WTC11 (cell line): ENCODE measurements around the gene MMP24. TPM values are rescaled to one million over a fixed set of nuclear protein-coding genes. Genes with fewer than 3 reads are reported as not detected.

Source experiments
- AR ChIP-seq: fragments of 250-450 bp; sonication (Bioruptor Pico); IDR thresholded peaks from 2 replicates; pipeline ENCODE4 v1.9.0; 2021; ENCODE audit warnings: mild to moderate bottlenecking
- ATF2 ChIP-seq: sonication (generic); formaldehyde crosslinking; IDR thresholded peaks from 2 replicates; pipeline ENCODE4 v1.8.1; 2022; ENCODE audit warnings: low read depth, missing genetic modification reagents, borderline replicate concordance
- CREM ChIP-seq: sonication (generic); formaldehyde crosslinking; IDR thresholded peaks from 2 replicates; pipeline ENCODE4 v1.8.1; 2022; ENCODE audit warnings: mild to moderate bottlenecking, missing genetic modification reagents, moderate library complexity
- CTCF ChIP-seq: fragments of 200-600 bp; IDR thresholded peaks from 2 replicates; pipeline ENCODE4 v1.8.0; 2022; ENCODE audit warnings: antibody characterized with exemption
- E2F5 ChIP-seq: sonication (generic); formaldehyde crosslinking; IDR thresholded peaks from 2 replicates; pipeline ENCODE4 v1.8.1; 2022; ENCODE audit warnings: mild to moderate bottlenecking, moderate library complexity, missing genetic modification reagents
- ETV6 ChIP-seq: sonication (generic); formaldehyde crosslinking; IDR thresholded peaks from 2 replicates; pipeline ENCODE4 v1.8.1; 2022; ENCODE audit warnings: mild to moderate bottlenecking, missing genetic modification reagents
- GRHL2 ChIP-seq: fragments of 250-450 bp; sonication (Bioruptor Pico); IDR thresholded peaks from 2 replicates; pipeline ENCODE4 v1.8.0; 2022; ENCODE audit warnings: mild to moderate bottlenecking, moderate library complexity; ENCODE audit not compliant: insufficient replicate concordance, severe bottlenecking
- KAT7 ChIP-seq: sonication (generic); formaldehyde crosslinking; IDR thresholded peaks from 2 replicates; pipeline ENCODE4 v1.8.1; 2023; ENCODE audit warnings: missing genetic modification reagents, mild to moderate bottlenecking, borderline replicate concordance
- NFATC4 ChIP-seq: fragments of 250-450 bp; sonication (Bioruptor Pico); IDR thresholded peaks from 2 replicates; pipeline ENCODE4 v1.9.0; 2021; ENCODE audit warnings: mild to moderate bottlenecking
- NFE2L1 ChIP-seq: sonication (generic); formaldehyde crosslinking; IDR thresholded peaks from 2 replicates; pipeline ENCODE4 v1.8.1; 2023; ENCODE audit warnings: missing genetic modification reagents
- SMAD3 ChIP-seq: sonication (generic); formaldehyde crosslinking; IDR thresholded peaks from 2 replicates; pipeline ENCODE4 v1.8.0; 2022; ENCODE audit warnings: missing genetic modification reagents, mild to moderate bottlenecking, borderline replicate concordance
- SOX15 ChIP-seq: fragments of 250-450 bp; sonication (Bioruptor Pico); IDR thresholded peaks from 2 replicates; pipeline ENCODE4 v1.9.0; 2021; ENCODE audit warnings: mild to moderate bottlenecking
- TEAD1 ChIP-seq: sonication (generic); formaldehyde crosslinking; IDR thresholded peaks from 2 replicates; pipeline ENCODE4 v1.8.0; 2022; ENCODE audit warnings: mild to moderate bottlenecking, missing genetic modification reagents
- USF2 ChIP-seq: sonication (generic); formaldehyde crosslinking; IDR thresholded peaks from 2 replicates; pipeline ENCODE4 v1.8.1; 2023; ENCODE audit warnings: mild to moderate bottlenecking, missing genetic modification reagents, moderate library complexity
- ZNF232 ChIP-seq: sonication (generic); formaldehyde crosslinking; IDR thresholded peaks from 2 replicates; pipeline ENCODE4 v1.8.0; 2022; ENCODE audit warnings: mild to moderate bottlenecking, missing genetic modification reagents
- ZNF317 ChIP-seq: sonication (generic); formaldehyde crosslinking; IDR thresholded peaks from 2 replicates; pipeline ENCODE4 v1.8.1; 2023; ENCODE audit warnings: low read depth, mild to moderate bottlenecking, moderate library complexity, missing genetic modification reagents, borderline replicate concordance
- ZNF396 ChIP-seq: fragments of 250-450 bp; sonication (Bioruptor Pico); IDR thresholded peaks from 2 replicates; pipeline ENCODE4 v1.8.0; 2021; ENCODE audit warnings: mild to moderate bottlenecking, moderate library complexity, borderline replicate concordance
- total RNA-seq: library from RNA; stranded (reverse); gene quantifications from 3 replicates; pipeline ENCODE4 v1.2.3, GENCODE V29; 2021
- TF ChIP-seq, protein P1 (sequence below): sonication (generic); formaldehyde crosslinking; IDR thresholded peaks from 2 replicates; pipeline ENCODE4 v1.8.0; 2023; ENCODE audit warnings: mild to moderate bottlenecking, missing genetic modification reagents
- TF ChIP-seq, protein P2 (sequence below): sonication (generic); formaldehyde crosslinking; IDR thresholded peaks from 2 replicates; pipeline ENCODE4 v1.8.1; 2022; ENCODE audit warnings: low read depth, mild to moderate bottlenecking, moderate library complexity, missing genetic modification reagents, borderline replicate concordance
- TF ChIP-seq, protein P3 (sequence below): sonication (generic); formaldehyde crosslinking; conservative IDR thresholded peaks from 2 replicates; pipeline ENCODE4 v1.8.1; 2022; ENCODE audit warnings: mild to moderate bottlenecking, missing genetic modification reagents
- TF ChIP-seq, protein P4 (sequence below): sonication (generic); formaldehyde crosslinking; IDR thresholded peaks from 2 replicates; pipeline ENCODE4 v1.8.1; 2023; ENCODE audit warnings: mild to moderate bottlenecking, missing genetic modification reagents, moderate library complexity
- TF ChIP-seq, protein P5 (sequence below): sonication (generic); formaldehyde crosslinking; IDR thresholded peaks from 2 replicates; pipeline ENCODE4 v1.8.1; 2023; ENCODE audit warnings: mild to moderate bottlenecking, missing genetic modification reagents

MMP24 gene
- total RNA-seq, 1 experiment from 2014 or later: 16.8 TPM

DNA sequence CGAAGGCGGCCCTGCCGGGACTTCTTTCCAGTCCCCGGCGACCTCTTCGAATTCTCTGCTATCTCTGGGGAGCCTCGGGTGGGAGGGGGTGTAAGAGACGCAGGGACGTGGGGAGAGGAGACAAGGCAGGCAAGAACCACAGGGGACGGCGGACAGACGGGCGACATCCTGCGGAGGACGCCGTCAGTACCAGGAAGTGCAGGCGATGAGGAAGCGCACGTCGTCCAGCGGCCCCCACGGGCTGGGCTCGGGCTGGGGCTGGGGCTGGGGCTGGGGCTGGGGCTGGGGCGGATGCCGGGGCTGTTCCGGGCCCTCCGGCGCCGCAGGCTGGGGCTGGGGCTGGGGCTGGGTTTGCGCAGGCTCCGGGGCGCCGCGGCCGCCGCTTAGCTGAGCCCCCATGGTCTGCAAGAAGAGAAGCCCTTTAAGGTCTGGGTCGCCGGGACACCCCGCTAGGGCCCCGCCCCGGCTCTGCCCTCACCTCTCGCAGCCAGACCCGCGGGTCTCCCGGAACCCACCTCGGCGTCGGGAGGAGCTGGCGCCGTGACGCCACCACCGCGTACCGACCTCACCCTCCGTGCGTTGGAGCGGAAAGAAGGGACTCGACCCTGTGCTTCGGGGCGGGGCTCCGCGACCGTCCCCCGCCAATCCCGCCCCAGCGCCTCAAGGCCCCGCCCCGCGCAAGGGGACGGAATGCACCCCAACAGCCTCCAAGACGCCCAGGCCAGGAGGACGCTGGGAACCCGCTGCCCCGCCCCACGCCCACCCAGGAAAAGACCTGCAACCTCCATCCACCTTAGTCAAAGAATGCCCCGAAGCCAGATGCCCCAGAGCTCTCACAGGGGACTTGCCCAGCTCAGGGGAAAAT is 51.3 kb downstream of the MMP24 start, which contains the start of gene MMP24OS (continued):
- no peak for TF ChIP-seq AR (CRISPR knock-in tag)
- TF ChIP-seq CREM (CRISPR knock-in tag): peak; percentile 41; the same call in 1 of the 2 replicates
- TF ChIP-seq TEAD1 (CRISPR knock-in tag): peak; percentile 84
- no peak for TF ChIP-seq GRHL2 (CRISPR knock-in tag)
- peak; percentile 26; the same call in 1 of the 2 replicates for TF ChIP-seq NFE2L1 (CRISPR knock-in tag)
- TF ChIP-seq, protein P1, sequence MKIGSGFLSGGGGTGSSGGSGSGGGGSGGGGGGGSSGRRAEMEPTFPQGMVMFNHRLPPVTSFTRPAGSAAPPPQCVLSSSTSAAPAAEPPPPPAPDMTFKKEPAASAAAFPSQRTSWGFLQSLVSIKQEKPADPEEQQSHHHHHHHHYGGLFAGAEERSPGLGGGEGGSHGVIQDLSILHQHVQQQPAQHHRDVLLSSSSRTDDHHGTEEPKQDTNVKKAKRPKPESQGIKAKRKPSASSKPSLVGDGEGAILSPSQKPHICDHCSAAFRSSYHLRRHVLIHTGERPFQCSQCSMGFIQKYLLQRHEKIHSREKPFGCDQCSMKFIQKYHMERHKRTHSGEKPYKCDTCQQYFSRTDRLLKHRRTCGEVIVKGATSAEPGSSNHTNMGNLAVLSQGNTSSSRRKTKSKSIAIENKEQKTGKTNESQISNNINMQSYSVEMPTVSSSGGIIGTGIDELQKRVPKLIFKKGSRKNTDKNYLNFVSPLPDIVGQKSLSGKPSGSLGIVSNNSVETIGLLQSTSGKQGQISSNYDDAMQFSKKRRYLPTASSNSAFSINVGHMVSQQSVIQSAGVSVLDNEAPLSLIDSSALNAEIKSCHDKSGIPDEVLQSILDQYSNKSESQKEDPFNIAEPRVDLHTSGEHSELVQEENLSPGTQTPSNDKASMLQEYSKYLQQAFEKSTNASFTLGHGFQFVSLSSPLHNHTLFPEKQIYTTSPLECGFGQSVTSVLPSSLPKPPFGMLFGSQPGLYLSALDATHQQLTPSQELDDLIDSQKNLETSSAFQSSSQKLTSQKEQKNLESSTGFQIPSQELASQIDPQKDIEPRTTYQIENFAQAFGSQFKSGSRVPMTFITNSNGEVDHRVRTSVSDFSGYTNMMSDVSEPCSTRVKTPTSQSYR (CRISPR knock-in tag): no peak
- TF ChIP-seq NFATC4 (CRISPR knock-in tag): 0 out of 2 replicates have a peak, but pooled peaks have one; percentile 44
- TF ChIP-seq CTCF: no peak
- no peak for TF ChIP-seq SOX15 (CRISPR knock-in tag)
- TF ChIP-seq SMAD3 (CRISPR knock-in tag): no peak
- no peak for TF ChIP-seq ZNF317 (CRISPR knock-in tag)
- TF ChIP-seq, protein P2, sequence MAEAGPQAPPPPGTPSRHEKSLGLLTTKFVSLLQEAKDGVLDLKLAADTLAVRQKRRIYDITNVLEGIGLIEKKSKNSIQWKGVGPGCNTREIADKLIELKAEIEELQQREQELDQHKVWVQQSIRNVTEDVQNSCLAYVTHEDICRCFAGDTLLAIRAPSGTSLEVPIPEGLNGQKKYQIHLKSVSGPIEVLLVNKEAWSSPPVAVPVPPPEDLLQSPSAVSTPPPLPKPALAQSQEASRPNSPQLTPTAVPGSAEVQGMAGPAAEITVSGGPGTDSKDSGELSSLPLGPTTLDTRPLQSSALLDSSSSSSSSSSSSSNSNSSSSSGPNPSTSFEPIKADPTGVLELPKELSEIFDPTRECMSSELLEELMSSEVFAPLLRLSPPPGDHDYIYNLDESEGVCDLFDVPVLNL (CRISPR knock-in tag): peak; percentile 58; the same call in 1 of the 2 replicates
- TF ChIP-seq ZNF396: no peak
- TF ChIP-seq E2F5 (CRISPR knock-in tag): 0 out of 2 replicates have a peak, but pooled peaks have one; percentile 53
- TF ChIP-seq KAT7 (CRISPR knock-in tag): 0 out of 2 replicates have a peak, but pooled peaks have one; percentile 3
- no peak; the same call in 1 of the 2 replicates for TF ChIP-seq USF2 (CRISPR knock-in tag)
- TF ChIP-seq ZNF232 (CRISPR knock-in tag): no peak
- TF ChIP-seq, protein P3, sequence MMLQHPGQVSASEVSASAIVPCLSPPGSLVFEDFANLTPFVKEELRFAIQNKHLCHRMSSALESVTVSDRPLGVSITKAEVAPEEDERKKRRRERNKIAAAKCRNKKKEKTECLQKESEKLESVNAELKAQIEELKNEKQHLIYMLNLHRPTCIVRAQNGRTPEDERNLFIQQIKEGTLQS (CRISPR knock-in tag): no peak
- TF ChIP-seq, protein P4, sequence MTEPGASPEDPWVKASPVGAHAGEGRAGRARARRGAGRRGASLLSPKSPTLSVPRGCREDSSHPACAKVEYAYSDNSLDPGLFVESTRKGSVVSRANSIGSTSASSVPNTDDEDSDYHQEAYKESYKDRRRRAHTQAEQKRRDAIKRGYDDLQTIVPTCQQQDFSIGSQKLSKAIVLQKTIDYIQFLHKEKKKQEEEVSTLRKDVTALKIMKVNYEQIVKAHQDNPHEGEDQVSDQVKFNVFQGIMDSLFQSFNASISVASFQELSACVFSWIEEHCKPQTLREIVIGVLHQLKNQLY (CRISPR knock-in tag): no peak
- TF ChIP-seq, protein P5, sequence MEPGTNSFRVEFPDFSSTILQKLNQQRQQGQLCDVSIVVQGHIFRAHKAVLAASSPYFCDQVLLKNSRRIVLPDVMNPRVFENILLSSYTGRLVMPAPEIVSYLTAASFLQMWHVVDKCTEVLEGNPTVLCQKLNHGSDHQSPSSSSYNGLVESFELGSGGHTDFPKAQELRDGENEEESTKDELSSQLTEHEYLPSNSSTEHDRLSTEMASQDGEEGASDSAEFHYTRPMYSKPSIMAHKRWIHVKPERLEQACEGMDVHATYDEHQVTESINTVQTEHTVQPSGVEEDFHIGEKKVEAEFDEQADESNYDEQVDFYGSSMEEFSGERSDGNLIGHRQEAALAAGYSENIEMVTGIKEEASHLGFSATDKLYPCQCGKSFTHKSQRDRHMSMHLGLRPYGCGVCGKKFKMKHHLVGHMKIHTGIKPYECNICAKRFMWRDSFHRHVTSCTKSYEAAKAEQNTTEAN (CRISPR knock-in tag): no peak
- 0 out of 2 replicates have a peak, but pooled peaks have one; percentile 69 for TF ChIP-seq ETV6 (CRISPR knock-in tag)
- TF ChIP-seq ATF2 (CRISPR knock-in tag): no peak
